AG04450 (cell line): ENCODE results near the gene LARP1. TPM values are rescaled to one million over a fixed set of nuclear protein-coding genes. Genes with fewer than 3 reads are reported as not detected.

Source experiments
- CTCF ChIA-PET: fragments of 300-600, 350-600 bp; formaldehyde crosslinking; extraction: SDS; loops from one replicate; lab custom pipeline; 2022; ENCODE audit warnings: antibody characterized with exemption, inconsistent platforms; lab: Charles Lee
- POLR2A ChIA-PET: fragments of 350-600 bp; formaldehyde crosslinking; extraction: SDS; loops from one replicate; lab custom pipeline; 2021; ENCODE audit warnings: antibody characterized with exemption, inconsistent platforms; lab: Yijun Ruan, JAX
- DNase-seq: peaks from one replicate; pipeline ENCODE4 v3.0.0-alpha.2; 2011; ENCODE audit warnings: low read depth, low spot score
- H3K27ac ChIP-seq: one replicate; pipeline ENCODE4 v1.5.1; 2012; ENCODE audit warnings: low read depth, low read length, control low read depth
- H3K27me3 ChIP-seq: one replicate; pipeline ENCODE4 v1.6.0; 2012; ENCODE audit warnings: low read length; ENCODE audit not compliant: control insufficient read depth, insufficient read depth
- H3K4me3 ChIP-seq: 2 replicates; pipeline ENCODE4 v1.5.1; 2011; ENCODE audit warnings: mild to moderate bottlenecking, low read depth, low read length, control low read depth
- H3K9me3 ChIP-seq: 2 replicates; pipeline ENCODE4 v1.5.1; 2012; ENCODE audit warnings: low read length; ENCODE audit not compliant: control insufficient read depth, insufficient read depth
- polyA plus RNA-seq: library from polyadenylated mRNA; depleted of rRNA; stranded (reverse); fragments of >200 nt; gene quantifications from 2 replicates; pipeline ENCODE4 v1.2.3, GENCODE V29; 2011
- TF ChIP-seq, protein P1 (sequence below): IDR thresholded peaks from 2 replicates; pipeline ENCODE4 v1.5.1; 2011; ENCODE audit warnings: low read depth, low read length, control low read depth, inconsistent platforms

LARP1 gene
- polyA plus RNA-seq, 1 experiment: 54.9 TPM

DNA sequence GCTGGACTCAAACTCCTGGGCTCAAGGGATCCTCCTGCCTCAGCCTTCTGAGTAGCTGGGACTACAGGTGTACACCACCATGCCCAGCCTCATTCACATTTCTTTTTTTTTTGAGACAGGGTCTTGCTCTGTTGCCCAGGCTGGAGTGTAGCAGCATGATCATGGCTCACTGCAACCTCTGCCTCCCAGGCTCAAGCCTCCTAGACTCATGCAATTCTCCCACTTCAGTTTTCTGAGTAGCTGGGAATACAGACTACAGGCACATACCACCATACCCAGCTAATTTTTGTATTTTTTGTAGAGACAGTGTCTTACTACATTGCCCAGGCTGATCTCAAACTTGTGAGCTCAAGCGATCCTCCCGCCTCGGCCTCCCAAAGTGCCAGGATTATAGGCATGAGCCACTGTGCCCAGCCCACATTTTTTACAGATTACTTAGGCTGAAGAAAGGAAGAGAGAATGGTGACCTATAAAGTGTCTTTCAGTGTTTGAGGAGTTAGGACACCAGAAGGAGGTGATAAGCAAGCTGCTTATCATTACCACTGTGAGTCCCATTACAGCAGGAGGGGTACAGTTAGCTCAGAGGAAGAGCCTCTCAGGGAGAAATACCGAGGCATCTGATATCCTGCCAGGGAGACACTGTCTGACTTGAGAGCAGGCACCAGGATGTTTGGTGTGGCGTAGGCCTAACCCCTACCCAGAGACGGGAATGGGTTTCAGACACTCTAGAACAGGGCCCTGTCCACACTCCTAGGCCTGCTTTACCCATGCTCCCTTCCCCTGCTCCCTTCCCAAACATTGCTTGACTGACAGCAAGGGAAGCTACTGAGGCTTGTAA is 85.5 kb downstream of the LARP1 start:
- no peak for DNase-seq
- Histone ChIP-seq H3K27me3 (no peaks in the 10 kb centered on the region), H3K4me3 (no peak overlapping the region), H3K9me3 (no peaks in the 10 kb centered on the region), H3K27ac (no peak overlapping the region)
- CTCF ChIA-PET: interaction anchor here (0.6 to 1.0 kb wide), 2 partner anchors 8 to 336 kb away, joined by 3 read pairs; no protein-coding TSS in a partner anchor
- TF ChIP-seq, protein P1, sequence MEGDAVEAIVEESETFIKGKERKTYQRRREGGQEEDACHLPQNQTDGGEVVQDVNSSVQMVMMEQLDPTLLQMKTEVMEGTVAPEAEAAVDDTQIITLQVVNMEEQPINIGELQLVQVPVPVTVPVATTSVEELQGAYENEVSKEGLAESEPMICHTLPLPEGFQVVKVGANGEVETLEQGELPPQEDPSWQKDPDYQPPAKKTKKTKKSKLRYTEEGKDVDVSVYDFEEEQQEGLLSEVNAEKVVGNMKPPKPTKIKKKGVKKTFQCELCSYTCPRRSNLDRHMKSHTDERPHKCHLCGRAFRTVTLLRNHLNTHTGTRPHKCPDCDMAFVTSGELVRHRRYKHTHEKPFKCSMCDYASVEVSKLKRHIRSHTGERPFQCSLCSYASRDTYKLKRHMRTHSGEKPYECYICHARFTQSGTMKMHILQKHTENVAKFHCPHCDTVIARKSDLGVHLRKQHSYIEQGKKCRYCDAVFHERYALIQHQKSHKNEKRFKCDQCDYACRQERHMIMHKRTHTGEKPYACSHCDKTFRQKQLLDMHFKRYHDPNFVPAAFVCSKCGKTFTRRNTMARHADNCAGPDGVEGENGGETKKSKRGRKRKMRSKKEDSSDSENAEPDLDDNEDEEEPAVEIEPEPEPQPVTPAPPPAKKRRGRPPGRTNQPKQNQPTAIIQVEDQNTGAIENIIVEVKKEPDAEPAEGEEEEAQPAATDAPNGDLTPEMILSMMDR: no peak
- POLR2A ChIA-PET: no interaction called here

DNA sequence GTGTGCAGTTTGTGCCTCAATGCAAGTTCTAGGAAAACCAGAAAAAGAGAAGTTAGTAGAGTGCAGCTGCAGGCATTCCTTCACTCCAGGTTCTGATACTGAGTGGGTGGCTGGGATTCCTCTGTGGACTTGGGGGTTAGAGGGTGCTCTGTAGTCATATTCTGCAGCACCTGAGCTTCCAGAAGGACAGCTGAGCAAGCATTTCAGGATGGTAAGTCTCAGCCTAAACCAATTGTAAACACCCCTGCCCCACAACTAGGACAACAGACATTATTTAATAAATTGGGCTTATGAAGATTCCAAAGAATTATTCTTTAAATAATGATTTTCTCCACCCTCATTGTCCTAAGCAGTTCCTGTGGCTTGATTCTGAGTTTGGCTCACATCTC is 86.1 kb downstream of the LARP1 start:
- no peak for DNase-seq
- H3K27me3 ChIP-seq: no peaks in the 10 kb centered on the region
- CTCF ChIA-PET: interaction anchor here (1.0 kb wide), 1 partner anchor 9 kb away, joined by 3 read pairs; no protein-coding TSS in a partner anchor
- no peaks in the 10 kb centered on the region for H3K9me3 ChIP-seq
- no peak overlapping the region for H3K4me3 ChIP-seq
- TF ChIP-seq, protein P1: no peak
- no peak overlapping the region for H3K27ac ChIP-seq
- POLR2A ChIA-PET: no interaction called here

DNA sequence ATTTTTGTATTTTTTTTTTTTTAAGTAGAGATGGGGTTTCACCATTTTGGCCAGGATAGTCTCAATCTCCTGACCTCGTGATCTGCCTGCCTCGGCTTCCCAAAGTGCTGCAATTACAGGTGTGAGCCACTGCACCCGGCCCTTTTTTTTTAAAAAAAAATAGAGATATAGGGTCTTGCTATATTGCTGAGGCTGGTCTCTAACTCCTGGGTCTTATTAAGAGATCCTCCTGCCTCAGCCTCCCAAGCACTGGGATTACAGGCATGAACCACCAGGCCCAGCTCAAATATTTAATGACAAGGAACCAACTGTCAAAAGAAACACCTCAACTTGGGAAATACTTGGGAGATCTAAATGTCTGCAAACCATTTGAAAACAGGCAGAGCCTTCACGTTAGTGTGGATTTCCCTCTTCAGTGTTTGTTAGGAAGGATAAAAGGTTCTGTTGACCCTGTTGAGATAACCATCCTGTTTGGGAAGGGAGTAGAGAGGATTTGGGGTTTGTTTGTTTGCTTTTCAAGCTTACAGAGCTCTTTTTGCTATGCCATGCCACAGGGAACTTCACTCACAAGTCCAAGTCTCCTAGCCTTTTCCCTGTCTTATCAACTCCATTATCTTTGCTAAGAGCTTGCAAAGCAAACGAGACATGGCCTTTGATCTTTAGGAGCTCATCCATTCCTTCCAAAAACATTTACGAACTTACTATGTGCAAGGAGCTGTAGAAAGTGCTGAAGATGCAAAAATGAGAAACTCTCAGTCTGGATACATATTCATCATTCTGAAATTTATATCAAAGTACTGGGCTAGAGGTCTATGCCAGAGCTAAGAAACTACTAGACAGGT is 87.7 kb downstream of the LARP1 start:
- ChIA-PET CTCF (interaction anchor here (0.9 kb wide), 1 partner anchor 17 kb away, joined by 3 read pairs; no protein-coding TSS in a partner anchor), POLR2A (interaction anchor here (0.8 kb wide), 1 partner anchor 44 kb away, joined by 8 read pairs; no protein-coding TSS in a partner anchor)
- Histone ChIP-seq H3K4me3 (no peak overlapping the region), H3K9me3 (no peaks in the 10 kb centered on the region), H3K27me3 (no peaks in the 10 kb centered on the region), H3K27ac (no peak overlapping the region)
- TF ChIP-seq, protein P1: no peak
- no peak for DNase-seq

DNA sequence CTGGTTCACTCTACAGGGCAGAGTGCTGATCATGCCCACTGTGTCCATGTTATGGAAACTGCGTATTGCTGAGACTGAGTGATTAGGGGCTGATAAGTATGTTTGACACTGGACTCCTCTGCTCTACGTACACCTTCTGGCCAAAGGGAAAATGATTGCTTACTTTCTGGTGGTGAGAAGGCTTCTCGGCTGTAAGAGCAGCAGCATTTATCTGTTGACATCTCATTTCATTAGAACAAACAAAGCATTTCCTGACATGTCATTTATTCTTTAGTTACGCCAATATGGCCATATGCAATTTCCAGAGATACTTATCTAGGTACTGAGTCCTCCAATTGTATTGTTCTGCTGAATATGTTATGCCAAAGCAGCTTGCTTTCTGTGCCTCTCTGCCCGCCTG is 89.6 kb downstream of the LARP1 start:
- Histone ChIP-seq H3K4me3 (no peak overlapping the region), H3K9me3 (no peaks in the 10 kb centered on the region), H3K27me3 (no peaks in the 10 kb centered on the region), H3K27ac (no peak overlapping the region)
- TF ChIP-seq, protein P1: no peak
- ChIA-PET CTCF (interaction anchor here (0.6 kb wide), 1 partner anchor 27 kb away, joined by 3 read pairs; no protein-coding TSS in a partner anchor), POLR2A (no interaction called here)
- no peak for DNase-seq
